Gastrocnemius medialis (tissue), 4 donors: ENCODE data around the gene FAM78B. TPM values are rescaled to one million over a fixed set of nuclear protein-coding genes. Genes with fewer than 3 reads are reported as not detected.

Experiments used
- ATAC-seq, 2 donors: fragments of 150-250 bp; one replicate each; pipeline ENCODE4 v1.9.1; 2016
- DNase-seq, 2 donors: peaks; one replicate each; pipeline ENCODE4 v3.0.0-alpha.2; 2019
- H3K27ac ChIP-seq, 4 donors: fragments of 200-600 bp; sonication (generic); 1 replicate in 1 of 4; 2 replicates in 3 of 4; pipeline ENCODE4 v1.5.1; 2016 to 2018; ENCODE audit warnings: mild to moderate bottlenecking in 2 of 4, moderate library complexity in 1 of 4
- H3K27me3 ChIP-seq, 3 donors: fragments of 200-600 bp; sonication (generic) in 2 of 3; 1 replicate in 1 of 3; 2 replicates in 2 of 3; pipeline versions ENCODE4 v1.5.1 to v1.6.0; 2016 to 2019; ENCODE audit warnings: mild to moderate bottlenecking in 1 of 3, moderate library complexity in 1 of 3
- H3K36me3 ChIP-seq, 2 donors: fragments of 200-600 bp; sonication (generic) in 1 of 2; one replicate each; pipeline ENCODE4 v1.5.1; 2017 to 2018
- H3K4me1 ChIP-seq, 2 donors: fragments of 200-600 bp; sonication (generic) in 1 of 2; one replicate each; pipeline ENCODE4 v1.5.1; 2016 to 2017; ENCODE audit warnings: mild to moderate bottlenecking in 2 of 2
- H3K4me3 ChIP-seq, 4 donors: fragments of 200-600 bp; sonication (generic) in 3 of 4; 1 replicate in 1 of 4; 2 replicates in 3 of 4; pipeline ENCODE4 v1.5.1; 2016 to 2019; ENCODE audit warnings: mild to moderate bottlenecking in 2 of 4
- H3K9me3 ChIP-seq, 3 donors: fragments of 200-600 bp; sonication (generic) in 2 of 3; 1 replicate in 1 of 3; 2 replicates in 2 of 3; pipeline ENCODE4 v1.5.1; 2016 to 2019
- CTCF ChIP-seq, 5 experiments: fragments of 450-650 bp in 3 of 5; fragments of 200-600 bp in 2 of 5; sonication (generic) in 2 of 5; IDR thresholded peaks in 4 of 5; conservative IDR thresholded peaks in 1 of 5; 1 replicate in 4 of 5; 2 replicates in 1 of 5; pipeline ENCODE4 v1.5.1; 2016 to 2019; ENCODE audit warnings: antibody characterized with exemption in 5 of 5, mild to moderate bottlenecking in 3 of 5, moderate library complexity in 3 of 5
- POLR2A ChIP-seq, 2 donors: fragments of 450-650 bp; IDR thresholded peaks; one replicate each; pipeline ENCODE4 v1.6.1; 2017; ENCODE audit warnings: antibody characterized with exemption in 2 of 2, mild to moderate bottlenecking in 2 of 2, moderate library complexity in 2 of 2
- in situ Hi-C, 4 donors: fragments of 200-750 bp; cut with MboI; loops; one replicate each; pipeline versions ENCODE4 v1.15.0 to v1.8.0; 2017; ENCODE audit warnings: low sequenced_read_pairs in 4 of 4
- intact Hi-C: fragments of 100-400 bp; cut with DNase I; formaldehyde crosslinking; loops from one replicate; pipeline ENCODE4 v1.15.1; 2023; ENCODE audit warnings: low total_unique reads
- total RNA-seq, 4 donors: library from RNA; depleted of rRNA; stranded (reverse); fragments of >200 nt; gene quantifications; one replicate each; pipeline versions ENCODE4 v1.1.0 to v1.2.3, GENCODE V29; 2016

FAM78B gene
- total RNA-seq, 4 donors from 2014 or later = 1.6 to 9.9 (median 2.6) TPM

GRCh38 chr1:166127003-166127402, 39.8 kb downstream of the FAM78B start:
- Histone ChIP-seq H3K27ac (no peak overlapping the region), H3K4me3 (no peak overlapping the region), H3K36me3 (no peaks in the 10 kb centered on the region), H3K27me3 (no peaks in the 10 kb centered on the region), H3K9me3 (no peaks in the 10 kb centered on the region), H3K4me1 (no peaks in the 10 kb centered on the region)
- TF ChIP-seq CTCF (IDR thresholded peaks at IDR 0.05 in 4 of 5, conservative IDR thresholded peaks at IDR 0.05 in 1 of 5) (no peak), POLR2A (IDR thresholded peaks at IDR 0.05) (no peak)
- intact Hi-C loops (no loop called here), in situ Hi-C loops (no loop called here)
- ATAC-seq (no peak), DNase-seq (no peak)

GRCh38 chr1:166122873-166123466, 43.8 kb downstream of the FAM78B start:
- ATAC-seq (no peak), DNase-seq (no peak)
- H3K4me1 ChIP-seq = no peaks in the 10 kb centered on the region
- no peak overlapping the region for H3K4me3 ChIP-seq
- H3K27me3 ChIP-seq = no peaks in the 10 kb centered on the region
- no peaks in the 10 kb centered on the region for H3K36me3 ChIP-seq
- intact Hi-C loops = no loop called here
- TF ChIP-seq POLR2A (IDR thresholded peaks at IDR 0.05) (no peak), CTCF (IDR thresholded peaks at IDR 0.05 in 4 of 5, conservative IDR thresholded peaks at IDR 0.05 in 1 of 5) (no peak)
- no peaks in the 10 kb centered on the region for H3K9me3 ChIP-seq
- in situ Hi-C loops = no loop called here
- H3K27ac ChIP-seq = no peak overlapping the region

GRCh38 chr1:166121010-166121409, 45.8 kb downstream of the FAM78B start:
- H3K4me3 ChIP-seq = no peak overlapping the region
- no peaks in the 10 kb centered on the region for H3K36me3 ChIP-seq
- in situ Hi-C loops = no loop called here
- H3K9me3 ChIP-seq = no peaks in the 10 kb centered on the region
- intact Hi-C loops = no loop called here
- no peaks in the 10 kb centered on the region for H3K4me1 ChIP-seq
- no peak overlapping the region for H3K27ac ChIP-seq
- ATAC-seq (no peak), DNase-seq (no peak)
- TF ChIP-seq POLR2A (IDR thresholded peaks at IDR 0.05) = no peak
- TF ChIP-seq CTCF (IDR thresholded peaks at IDR 0.05 in 4 of 5, conservative IDR thresholded peaks at IDR 0.05 in 1 of 5) = no peak
- H3K27me3 ChIP-seq = no peaks in the 10 kb centered on the region

- DNase-seq (no peak), ATAC-seq (no peak)
- Histone ChIP-seq H3K4me1 (no peaks in the 10 kb centered on the region), H3K4me3 (no peak overlapping the region), H3K27me3 (no peaks in the 10 kb centered on the region), H3K9me3 (no peaks in the 10 kb centered on the region), H3K27ac (no peak overlapping the region), H3K36me3 (no peaks in the 10 kb centered on the region)
- in situ Hi-C loops (no loop called here), intact Hi-C loops (no loop called here)
- no peak for TF ChIP-seq POLR2A (IDR thresholded peaks at IDR 0.05)
- TF ChIP-seq CTCF (IDR thresholded peaks at IDR 0.05 in 4 of 5, conservative IDR thresholded peaks at IDR 0.05 in 1 of 5) = no peak
These were observed 46.5 kb downstream of the FAM78B start for GRCh38 chr1:166120281-166120680.

GRCh38 chr1:166119471-166119965, 47.3 kb downstream of the FAM78B start:
- no peak for DNase-seq
- no peak overlapping the region for H3K27ac ChIP-seq
- in situ Hi-C loops (no loop called here), intact Hi-C loops (no loop called here)
- no peak overlapping the region for H3K4me3 ChIP-seq
- no peak for ATAC-seq
- H3K36me3 ChIP-seq = no peaks in the 10 kb centered on the region
- TF ChIP-seq CTCF (IDR thresholded peaks at IDR 0.05 in 4 of 5, conservative IDR thresholded peaks at IDR 0.05 in 1 of 5) = no peak
- no peak for TF ChIP-seq POLR2A (IDR thresholded peaks at IDR 0.05)
- no peaks in the 10 kb centered on the region for H3K27me3 ChIP-seq
- H3K9me3 ChIP-seq = no peaks in the 10 kb centered on the region
- no peaks in the 10 kb centered on the region for H3K4me1 ChIP-seq
